IMR-90 (cell line): ENCODE results near the gene GALR2. TPM values are rescaled to one million over a fixed set of nuclear protein-coding genes. Genes with fewer than 3 reads are reported as not detected.
A peak's percentile ranks its signal among the peaks of the same experiment; 100 is the strongest.

Experiments used
- ATAC-seq: fragments of 200-7000 bp; cut with Tn5 transposase; 2 replicates; pipeline ENCODE4 v1.9.1; 2020; ENCODE audit warnings: low read depth, mild to moderate bottlenecking, moderate library complexity
- BruUV-seq: library from RNA; stranded (reverse); fragments of 400-500 nt; replicated peaks from 2 replicates; lab custom pipeline; 2021; lab: Mats Ljungman, UMichigan
- CTCF ChIA-PET: fragments of 300-600 bp; formaldehyde crosslinking; extraction: SDS; loops from one replicate; lab custom pipeline; 2021; ENCODE audit warnings: antibody characterized with exemption; lab: Yijun Ruan, JAX
- POLR2A ChIA-PET: fragments of 300-600 bp; sonication (Branson Sonifier 250); formaldehyde crosslinking; loops from one replicate; lab custom pipeline; 2022; ENCODE audit warnings: antibody characterized with exemption; ENCODE audit not compliant: unreplicated experiment; lab: Charles Lee
- DNase-seq: peaks from one replicate; pipeline ENCODE4 v3.0.0; 2013
- H2AFZ ChIP-seq: replicated peaks from 2 replicates; pipeline ENCODE3; 2013; ENCODE audit warnings: low read length, mild to moderate bottlenecking; ENCODE audit not compliant: poor library complexity
- H2AK5ac ChIP-seq: 2 replicates; pipeline ENCODE4 v1.6.1; 2013; ENCODE audit warnings: low read depth, low read length, inconsistent platforms
- H2AK9ac ChIP-seq: replicated peaks from 2 replicates; pipeline ENCODE3; 2013; ENCODE audit warnings: mild to moderate bottlenecking, low read depth, low read length, moderate library complexity; ENCODE audit not compliant: poor library complexity
- H2BK120ac ChIP-seq: 2 replicates; pipeline ENCODE4 v1.6.1; 2013; ENCODE audit warnings: low read depth, low read length, inconsistent platforms
- H2BK15ac ChIP-seq: 3 replicates; pipeline ENCODE4 v1.6.1; 2013; ENCODE audit warnings: low read depth, low read length, inconsistent platforms
- H2BK20ac ChIP-seq: 2 replicates; pipeline ENCODE4 v1.6.1; 2013; ENCODE audit warnings: low read depth, mild to moderate bottlenecking, inconsistent platforms, low read length, moderate library complexity
- H2BK5ac ChIP-seq: 2 replicates; pipeline ENCODE4 v1.6.1; 2013; ENCODE audit warnings: mild to moderate bottlenecking, low read depth, low read length, inconsistent platforms; ENCODE audit not compliant: poor library complexity, severe bottlenecking
- H3K14ac ChIP-seq: replicated peaks from 2 replicates; pipeline ENCODE4 v1.6.1; 2013; ENCODE audit warnings: low read depth, low read length, inconsistent platforms
- H3K18ac ChIP-seq: 2 replicates; pipeline ENCODE4 v1.6.1; 2013; ENCODE audit warnings: low read depth, low read length, control low read depth
- H3K23ac ChIP-seq: 2 replicates; pipeline ENCODE4 v1.6.1; 2013; ENCODE audit warnings: low read depth, low read length, inconsistent platforms
- H3K27ac ChIP-seq: 2 replicates; pipeline ENCODE4 v1.5.1; 2013; ENCODE audit warnings: mild to moderate bottlenecking, control low read depth, low read length; ENCODE audit not compliant: insufficient read depth
- H3K27me3 ChIP-seq: 2 replicates; pipeline ENCODE4 v1.6.1; 2013; ENCODE audit warnings: low read length; ENCODE audit not compliant: control insufficient read depth, insufficient read depth
- H3K36me3 ChIP-seq: 2 replicates; pipeline ENCODE4 v1.6.1; 2013; ENCODE audit warnings: low read length, mixed read lengths; ENCODE audit not compliant: control insufficient read depth, insufficient read depth
- H3K4ac ChIP-seq: 2 replicates; pipeline ENCODE4 v1.6.1; 2013; ENCODE audit warnings: low read depth, low read length, inconsistent platforms
- H3K4me1 ChIP-seq: 2 replicates; pipeline ENCODE4 v1.6.1; 2013; ENCODE audit warnings: low read length, mixed read lengths; ENCODE audit not compliant: control insufficient read depth, insufficient read depth
- H3K4me2 ChIP-seq: 2 replicates; pipeline ENCODE4 v1.6.1; 2013; ENCODE audit warnings: low read depth, mild to moderate bottlenecking, control low read depth, low read length, moderate library complexity
- H3K4me3 ChIP-seq: 2 replicates; pipeline ENCODE4 v1.5.1; 2013; ENCODE audit warnings: low read depth, mild to moderate bottlenecking, control low read depth, low read length, moderate library complexity; ENCODE audit not compliant: insufficient read depth
- H3K56ac ChIP-seq: 2 replicates; pipeline ENCODE4 v1.6.1; 2013; ENCODE audit warnings: low read length, inconsistent platforms; ENCODE audit not compliant: insufficient read depth; ENCODE audit errors: extremely low read depth
- H3K79me1 ChIP-seq, 2 experiments: 2 replicates each; pipeline ENCODE4 v1.6.1; 2013; ENCODE audit warnings: low read length in 2 of 2, inconsistent platforms in 1 of 2, low read depth in 1 of 2
- H3K9ac ChIP-seq: 2 replicates; pipeline ENCODE4 v1.6.1; 2013; ENCODE audit warnings: low read depth, low read length, control low read depth
- H3K9me1 ChIP-seq: 2 replicates; pipeline ENCODE4 v1.6.1; 2013; ENCODE audit warnings: low read length, inconsistent platforms; ENCODE audit not compliant: insufficient read depth
- H3K9me3 ChIP-seq: 2 replicates; pipeline ENCODE4 v1.6.1; 2013; ENCODE audit warnings: low read length; ENCODE audit not compliant: control insufficient read depth, insufficient read depth
- H4K20me1 ChIP-seq: 2 replicates; pipeline ENCODE4 v1.6.1; 2013; ENCODE audit warnings: low read length, inconsistent platforms; ENCODE audit not compliant: insufficient read depth
- H4K5ac ChIP-seq: 2 replicates; pipeline ENCODE4 v1.6.1; 2013; ENCODE audit warnings: mild to moderate bottlenecking, low read depth, low read length, control low read depth
- H4K8ac ChIP-seq, 2 experiments: 2 replicates each; pipeline ENCODE4 v1.6.1; 2013; ENCODE audit warnings: low read depth in 2 of 2, low read length in 2 of 2, control low read depth in 1 of 2, inconsistent platforms in 1 of 2
- H4K91ac ChIP-seq: 2 replicates; pipeline ENCODE4 v1.6.1; 2013; ENCODE audit warnings: low read depth, low read length, inconsistent platforms; ENCODE audit not compliant: insufficient read depth
- FOS ChIP-seq: fragments of 150-350 bp; IDR thresholded peaks from 2 replicates; pipeline ENCODE4 v1.6.1; 2016; ENCODE audit warnings: low read depth, low read length
- POLR2A ChIP-seq: IDR thresholded peaks from 2 replicates; pipeline ENCODE4 v1.6.1; 2012; ENCODE audit warnings: mild to moderate bottlenecking, low read depth, low read length
- WGBS, 2 experiments: methylation state at CpG; one replicate each; pipeline versions ENCODE4 v1.1.5 to v1.1.7; 2013; ENCODE audit warnings: missing lambda C conversion rate in 2 of 2; ENCODE audit not compliant: insufficient read length in 1 of 2; ENCODE audit errors: extremely low coverage in 2 of 2; 5-methylcytosine and 5-hydroxymethylcytosine counted together
- dilution Hi-C: fragments of 300-500 bp; cut with HindIII; formaldehyde crosslinking; loops from one replicate; pipeline ENCODE4 v1.14.3; 2018; ENCODE audit warnings: low sequenced_read_pairs; ENCODE audit not compliant: unreplicated experiment
- in situ Hi-C: fragments of 300-500 bp; cut with MboI; formaldehyde crosslinking; loops from 3 replicates; pipeline ENCODE4 v1.14.3; 2019; ENCODE audit warnings: low sequenced_read_pairs, inconsistent platforms, mixed read lengths
- intact Hi-C: fragments of 100-400 bp; cut with micrococcal nuclease; formaldehyde crosslinking; loops from 2 replicates; pipeline ENCODE4 v1.10.0; 2022
- polyA plus RNA-seq, 3 experiments: library from polyadenylated mRNA; depleted of rRNA; stranded (reverse); fragments of >200 nt; gene quantifications; 2 replicates each; pipeline ENCODE4 v1.2.3, GENCODE V29; 2012; ENCODE audit warnings: low replicate concordance in 1 of 3
- total RNA-seq: library from RNA; depleted of rRNA; stranded (reverse); fragments of >200 nt; gene quantifications from 2 replicates; pipeline ENCODE4 v1.2.3, GENCODE V29; 2012
- TF ChIP-seq, protein P1 (sequence below): fragments of 150-350 bp; IDR thresholded peaks from 2 replicates; pipeline ENCODE4 v1.6.1; 2017; ENCODE audit warnings: mild to moderate bottlenecking, antibody characterized with exemption, low read length, low read depth

Gene GALR2
- total and polyA plus RNA-seq, 2 of the 4 experiments (the other 2 are of a cell fraction): 0.07 TPM; not detected in 1

- POLR2A ChIA-PET: no interaction called here
Measured at GRCh38 chr17:76053246-76054111, 21.1 kb upstream of the GALR2 start.

More at GRCh38 chr17:76053246-76054111, 21.1 kb upstream of the GALR2 start:
- H4K91ac ChIP-seq: no peak overlapping the region
- no peak overlapping the region for H4K8ac ChIP-seq
- peak overlapping the region; percentile 29; the same call in 1 of the 2 replicates for H3K14ac ChIP-seq
- CTCF ChIA-PET: interaction anchor here (0.6 to 0.9 kb wide), 2 partner anchors 12 to 39 kb away, joined by 3 read pairs; no protein-coding TSS in a partner anchor
- no peak overlapping the region for H3K18ac ChIP-seq
- H3K79me1 ChIP-seq: peaks cover 3 to 62% of the 10 kb centered on the region in 2 experiments
- H2AK9ac ChIP-seq: no peak overlapping the region
- H3K56ac ChIP-seq: no peak overlapping the region
- H3K27ac ChIP-seq: no peak overlapping the region
- dilution Hi-C loops: no loop called here
- H3K9me1 ChIP-seq: peaks cover 16% of the 10 kb centered on the region
- WGBS, 2 experiments: no CpG with 5 or more reads among the region's 17 CpGs
- no TSS peak for BruUV-seq
- no peaks in the 10 kb centered on the region for H3K27me3 ChIP-seq
- H3K4me3 ChIP-seq: no peak overlapping the region
- H3K36me3 ChIP-seq: peaks cover 66% of the 10 kb centered on the region
- no peak overlapping the region for H2BK20ac ChIP-seq
- H3K23ac ChIP-seq: no peak overlapping the region
- H2AFZ ChIP-seq: no peak overlapping the region
- no peak overlapping the region for H4K5ac ChIP-seq
- intact Hi-C loops: no loop called here
- H3K9ac ChIP-seq: no peak overlapping the region
- H3K4me1 ChIP-seq: no peaks in the 10 kb centered on the region; the same call in 1 of the 2 replicates
- H3K4ac ChIP-seq: peak overlapping the region; percentile 35; the same call in 1 of the 2 replicates
- DNase-seq (peak; percentile 86), ATAC-seq (peak; percentile 79)
- H4K20me1 ChIP-seq: peaks cover 36% of the 10 kb centered on the region
- no peak overlapping the region for H2BK15ac ChIP-seq
- H2BK120ac ChIP-seq: no peak overlapping the region
- H2BK5ac ChIP-seq: no peak overlapping the region
- no peak overlapping the region for H3K4me2 ChIP-seq
- peak; percentile 36; the same call in 1 of the 2 replicates for TF ChIP-seq FOS
- TF ChIP-seq POLR2A: no peak
- TF ChIP-seq, protein P1, sequence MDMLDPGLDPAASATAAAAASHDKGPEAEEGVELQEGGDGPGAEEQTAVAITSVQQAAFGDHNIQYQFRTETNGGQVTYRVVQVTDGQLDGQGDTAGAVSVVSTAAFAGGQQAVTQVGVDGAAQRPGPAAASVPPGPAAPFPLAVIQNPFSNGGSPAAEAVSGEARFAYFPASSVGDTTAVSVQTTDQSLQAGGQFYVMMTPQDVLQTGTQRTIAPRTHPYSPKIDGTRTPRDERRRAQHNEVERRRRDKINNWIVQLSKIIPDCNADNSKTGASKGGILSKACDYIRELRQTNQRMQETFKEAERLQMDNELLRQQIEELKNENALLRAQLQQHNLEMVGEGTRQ: no peak
- no peak overlapping the region for H2AK5ac ChIP-seq
- in situ Hi-C loops: no loop called here
- no peaks in the 10 kb centered on the region for H3K9me3 ChIP-seq
